Measurements from ENCODE around the gene MLF2.
"Not testable (repeated sequence)": the region's sequence is repeated elsewhere in the genome, so short reads cannot be mapped to it uniquely, and the experiment has no call there.

Gene MLF2

DNA sequence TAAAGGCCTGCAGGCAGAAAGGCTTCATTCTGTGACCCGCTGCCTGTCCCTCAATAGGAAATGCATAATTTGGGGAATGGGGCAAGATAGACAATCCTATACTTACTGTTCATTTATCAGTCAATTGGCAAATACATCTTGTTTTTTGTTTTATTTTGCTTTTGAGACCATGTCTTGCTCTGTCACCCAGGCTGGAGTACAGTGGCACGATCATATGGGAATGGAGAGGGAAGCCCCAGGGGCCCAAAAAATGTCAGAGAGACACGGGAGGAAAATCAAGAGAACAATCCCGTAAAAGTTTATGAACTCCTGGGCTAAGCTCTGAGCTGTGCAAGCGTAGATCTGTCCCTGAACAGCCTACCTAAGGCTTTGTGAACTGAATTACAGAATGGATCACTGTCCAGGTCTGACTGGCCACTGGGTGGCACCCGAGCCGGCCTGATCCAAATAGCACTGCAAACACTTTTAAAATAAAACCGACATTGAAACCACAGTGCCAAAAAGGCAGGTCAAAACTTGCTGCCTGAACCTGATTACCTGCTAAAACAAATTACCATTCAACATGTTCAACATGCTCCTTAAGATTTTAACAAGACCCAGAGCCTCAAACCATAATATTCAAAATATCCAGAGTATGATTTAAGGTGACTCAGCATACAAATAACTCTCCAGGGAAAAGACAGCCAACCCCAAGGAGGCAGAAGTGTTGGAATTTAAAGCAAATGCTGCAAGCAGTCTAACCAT is 17.3 kb downstream of the MLF2 start:
- peak; percentile 10 to 25 for DNase-seq (ENCODE audit: low read depth in 2 of 2)

DNA sequence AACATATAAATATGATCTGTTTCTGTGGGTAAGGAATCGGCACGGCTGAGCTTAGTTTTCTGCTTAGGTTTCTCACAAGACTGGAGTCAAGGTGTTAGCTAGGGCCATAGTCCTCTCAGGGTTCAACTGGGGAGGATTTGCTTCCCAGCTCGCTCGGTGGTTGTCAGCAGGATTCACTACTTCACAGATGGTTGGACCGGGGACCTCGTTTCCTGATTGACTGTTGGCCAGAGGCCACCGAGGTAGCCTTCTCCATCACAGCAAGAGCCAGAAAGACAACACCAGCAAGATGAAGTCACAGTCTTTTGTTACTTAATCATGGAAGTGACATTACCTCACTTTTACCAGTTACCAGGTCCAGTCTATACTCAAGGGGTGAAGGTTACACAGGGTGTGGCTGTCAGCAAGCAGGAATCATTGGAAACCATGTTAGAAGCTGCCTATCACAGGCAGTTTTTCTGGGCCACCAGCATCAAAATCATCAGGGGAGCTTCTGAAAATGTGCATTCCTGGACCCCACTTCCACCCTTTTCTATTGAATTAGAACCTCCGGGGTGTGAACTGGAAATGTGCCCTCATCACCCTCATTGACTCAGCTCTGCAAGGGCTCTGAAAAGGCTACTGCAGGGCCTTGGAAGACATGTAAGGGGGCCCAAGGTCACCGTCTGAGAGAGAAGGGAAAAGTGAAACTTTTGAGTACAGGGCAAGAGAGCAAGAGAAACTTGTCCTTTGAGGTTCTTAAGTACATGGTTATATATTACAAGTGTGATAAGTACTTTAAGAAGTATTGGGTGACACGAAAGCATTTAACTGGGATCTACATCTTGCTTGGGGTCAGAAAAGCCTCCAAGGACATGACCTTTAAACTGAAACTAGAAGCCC is 18.2 kb downstream of the MLF2 start:
- no peak for DNase-seq (ENCODE audit: low read depth in 2 of 2)

- no peak for DNase-seq (ENCODE audit: low read depth in 2 of 2)
Observed at GRCh38 chr12:6730169-6730568, 22.8 kb downstream of the MLF2 start.

DNA sequence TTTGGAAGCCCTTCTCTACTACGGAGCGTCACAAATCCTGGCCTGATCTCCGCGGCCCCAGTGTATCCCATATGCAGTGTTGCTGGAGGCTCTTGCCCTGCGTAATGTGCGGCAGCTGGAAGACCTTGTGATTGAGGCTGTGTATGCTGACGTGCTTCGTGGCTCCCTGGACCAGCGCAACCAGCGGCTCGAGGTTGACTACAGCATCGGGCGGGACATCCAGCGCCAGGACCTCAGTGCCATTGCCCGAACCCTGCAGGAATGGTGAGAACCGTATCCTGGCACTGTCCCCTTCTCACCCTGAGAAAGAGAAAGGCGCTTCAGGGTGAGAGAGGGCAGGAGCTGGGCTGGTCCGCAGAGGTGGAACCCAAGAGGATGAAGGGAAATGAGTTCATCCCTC is 23.8 kb downstream of the MLF2 start:
- DNase-seq (ENCODE audit: low read depth in 2 of 2): no peak

GRCh38 chr12:6725350-6725749 is 27.6 kb downstream of the MLF2 start:
- DNase-seq (ENCODE audit: low read depth in 2 of 2): no peak

DNA sequence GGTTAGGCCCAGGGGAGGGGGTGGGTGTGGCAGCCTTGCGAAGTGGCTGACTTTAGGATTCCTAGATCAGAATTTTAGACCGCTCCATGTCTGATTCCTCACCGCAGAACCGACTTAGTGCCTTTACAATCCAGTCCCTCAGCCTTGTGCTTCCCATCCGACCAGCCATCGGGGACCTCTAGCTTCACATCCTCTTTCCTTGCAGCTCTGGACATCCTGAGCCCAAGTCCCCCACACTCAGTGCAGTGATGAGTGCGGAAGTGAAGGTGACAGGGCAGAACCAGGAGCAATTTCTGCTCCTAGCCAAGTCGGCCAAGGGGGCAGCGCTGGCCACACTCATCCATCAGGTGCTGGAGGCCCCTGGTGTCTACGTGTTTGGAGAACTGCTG is 28.5 kb downstream of the MLF2 start:
- no peak for DNase-seq (ENCODE audit: low read depth in 2 of 2)

- DNase-seq (ENCODE audit: low read depth in 2 of 2): peak; percentile 94 to 97
Observed at GRCh38 chr12:6723607-6724408, 29.1 kb downstream of the MLF2 start, which contains the start of gene COPS7A. TSS of gene COPS7A (plus strand) at chr12:6724046. CDS start at chr12:6724657, 611 bp downstream.

DNA sequence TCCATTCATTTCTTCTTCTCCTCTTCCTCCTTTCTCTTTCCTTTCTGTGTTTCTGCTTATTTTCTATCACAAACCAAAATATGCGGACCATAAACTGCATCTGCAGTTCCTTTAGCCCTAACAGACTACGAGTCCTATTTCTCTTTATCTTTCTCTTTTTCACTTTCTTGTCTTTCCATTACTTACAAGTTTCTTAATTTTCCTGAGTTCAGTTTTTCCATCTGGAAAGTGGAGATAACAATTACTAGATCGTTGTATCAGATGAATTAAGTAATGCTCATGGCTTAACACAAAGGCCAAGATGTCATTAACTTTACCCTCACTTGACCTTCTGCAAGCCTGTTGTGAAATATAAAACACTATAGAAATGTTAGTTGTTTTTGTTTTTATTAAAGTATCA is 30.1 kb downstream of the MLF2 start:
- DNase-seq (ENCODE audit: low read depth in 2 of 2): no peak

DNA sequence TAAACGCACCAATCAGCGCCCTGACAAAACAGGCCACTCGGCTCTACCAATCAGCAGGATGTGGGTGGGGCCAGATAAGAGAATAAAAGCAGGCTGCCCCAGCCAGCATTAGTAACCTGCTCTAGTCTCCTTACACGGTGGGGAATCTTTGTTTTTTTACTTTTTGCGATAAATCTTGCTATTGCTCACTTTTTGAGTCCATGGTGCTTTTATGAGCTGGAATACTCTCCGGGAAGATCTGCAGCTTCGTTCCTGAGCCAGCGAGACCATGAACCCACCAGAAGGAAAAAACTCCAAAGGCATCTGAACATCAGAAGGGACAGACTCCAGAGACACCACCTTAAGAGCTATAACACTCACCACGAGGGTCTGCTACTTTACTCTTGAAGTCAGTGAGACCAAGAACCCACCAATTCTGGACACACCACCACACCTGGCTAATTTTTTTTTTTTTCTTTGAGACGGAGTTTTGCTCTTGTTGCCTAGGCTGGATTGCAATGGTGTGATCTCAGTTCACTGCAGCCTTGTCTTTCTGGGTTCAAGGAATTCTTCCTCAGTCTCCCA is 36.0 kb downstream of the MLF2 start:
- no peak for DNase-seq (ENCODE audit: low read depth in 2 of 2)

DNA sequence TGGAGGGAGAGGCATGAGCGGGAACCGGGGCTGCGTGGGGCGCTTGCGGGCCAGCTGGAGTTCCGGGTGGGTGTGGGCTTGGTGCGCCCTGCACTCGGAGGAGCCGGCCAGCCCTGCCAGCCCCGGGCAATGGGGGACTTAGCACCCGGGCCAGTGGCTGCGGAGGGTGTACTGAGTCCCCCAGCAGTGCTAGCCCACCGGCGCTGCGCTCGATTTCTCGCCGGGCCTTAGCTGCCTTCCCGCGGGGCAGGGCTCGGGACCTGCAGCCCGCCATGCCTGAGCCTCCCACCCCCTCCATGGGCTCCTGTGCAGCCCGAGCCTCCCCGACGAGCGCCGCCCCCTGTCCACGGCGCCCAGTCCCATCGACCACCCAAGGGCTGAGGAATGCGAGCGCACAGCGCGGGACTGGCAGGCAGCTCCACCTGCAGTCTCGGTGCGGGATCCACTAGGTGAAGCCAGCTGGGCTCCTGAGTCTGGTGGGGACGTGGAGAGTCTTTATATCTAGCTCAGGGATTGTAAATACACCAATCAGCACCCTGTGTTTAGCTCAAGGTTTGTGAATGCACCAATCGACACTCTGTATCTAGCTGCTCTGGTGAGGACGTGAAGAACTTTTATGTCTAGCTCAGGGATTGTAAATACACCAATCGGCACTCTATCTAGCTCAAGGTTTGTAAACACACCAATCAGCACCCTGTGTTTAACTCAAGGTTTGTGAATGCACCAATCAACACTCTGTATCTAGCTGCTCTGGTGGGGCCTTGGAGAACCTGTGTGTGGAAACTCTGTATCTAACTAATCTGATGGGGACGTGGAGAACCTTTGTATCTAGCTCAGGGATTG is 36.7 kb downstream of the MLF2 start:
- not testable (repeated sequence) for DNase-seq (ENCODE audit: low read depth in 2 of 2)

DNA sequence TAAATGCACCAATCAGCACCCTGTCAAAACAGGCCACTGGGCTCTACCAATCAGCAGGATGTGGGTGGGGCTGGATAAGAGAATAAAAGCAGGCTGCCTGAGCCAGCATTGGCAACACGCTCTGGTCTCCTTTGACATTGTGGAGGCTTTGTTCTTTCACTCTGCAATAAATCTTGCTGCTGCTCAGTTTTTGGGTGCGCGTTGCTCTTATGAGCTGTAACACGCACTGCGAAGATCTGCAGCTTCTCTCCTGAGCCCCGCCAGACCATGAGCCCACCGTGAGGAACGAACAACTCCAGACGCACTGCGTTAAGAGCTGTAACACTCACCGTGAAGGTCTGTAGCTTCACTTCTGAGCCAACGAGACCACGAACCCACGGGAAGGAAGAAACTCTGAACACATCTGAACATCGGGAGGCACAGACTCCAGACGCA is 44.0 kb downstream of the MLF2 start:
- DNase-seq (ENCODE audit: low read depth in 2 of 2): peak in 1 of 2 donors; percentile 21

DNA sequence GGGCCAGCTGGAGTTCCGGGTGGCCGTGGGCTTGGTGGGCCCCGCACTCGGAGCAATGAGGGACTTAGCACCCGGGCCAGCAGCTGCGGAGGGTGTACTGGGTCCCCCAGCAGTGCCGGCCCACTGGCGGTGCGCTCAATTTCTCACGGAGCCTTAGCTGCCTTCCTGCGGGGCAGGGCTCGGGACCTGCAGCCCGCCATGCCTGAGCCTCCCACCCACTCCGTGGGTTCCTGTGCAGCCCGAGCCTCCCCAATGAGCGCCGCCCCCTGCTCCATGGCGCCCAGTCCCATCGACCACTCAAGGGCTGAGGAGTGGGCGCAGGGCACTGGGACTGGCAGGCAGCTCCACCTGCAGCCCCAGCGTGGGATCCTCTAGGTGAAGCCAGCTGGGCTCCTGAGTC is 44.6 kb downstream of the MLF2 start:
- not testable (repeated sequence) for DNase-seq (ENCODE audit: low read depth in 2 of 2)

- no peak for DNase-seq (ENCODE audit: low read depth in 2 of 2)
Observed at GRCh38 chr12:6703631-6704030, 49.3 kb downstream of the MLF2 start.

DNA sequence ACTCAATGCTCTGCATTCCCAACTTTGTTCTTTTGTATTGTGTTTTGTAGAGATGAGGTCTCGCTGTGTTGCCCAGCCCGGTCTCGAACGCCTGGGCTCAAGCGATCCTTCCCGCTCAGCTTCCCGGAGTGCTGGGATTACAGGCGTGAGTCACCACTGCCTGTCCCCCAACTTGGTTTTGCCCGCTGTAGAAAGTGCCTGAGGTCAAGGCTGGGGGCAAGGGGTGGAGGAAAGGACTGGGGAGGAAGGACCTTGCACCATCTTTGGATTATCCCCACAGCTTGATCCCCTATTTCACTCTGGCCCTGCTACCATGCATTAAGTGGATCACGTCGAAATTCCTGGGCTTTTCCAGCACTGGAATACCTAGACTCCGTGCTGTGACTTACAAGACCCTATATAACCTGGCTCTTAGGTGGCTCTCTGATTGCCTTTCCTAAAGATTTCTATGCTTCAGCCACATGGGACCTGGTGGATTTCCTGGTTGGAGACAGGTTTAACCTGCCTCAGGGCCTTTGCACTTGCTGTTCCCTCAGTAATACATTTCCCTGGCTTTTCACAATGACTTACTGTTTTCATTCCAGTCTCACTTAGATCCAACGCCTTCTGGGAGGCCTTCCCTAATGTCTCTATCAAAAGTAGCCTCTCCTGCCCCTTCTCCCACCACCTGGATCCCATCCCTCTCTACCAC is 51.7 kb downstream of the MLF2 start:
- no peak for DNase-seq (ENCODE audit: low read depth in 2 of 2)

- peak in 1 of 2 donors; percentile 37 for DNase-seq (ENCODE audit: low read depth in 2 of 2)
Observed at GRCh38 chr12:6700646-6701051, 52.3 kb downstream of the MLF2 start, which contains the start of gene PIANP. TSS of gene PIANP (minus strand) at chr12:6700815. CDS start at chr12:6698061, 2,754 bp downstream.

- no peak for DNase-seq (ENCODE audit: low read depth in 2 of 2)
Observed at GRCh38 chr12:6699989-6700645, 52.8 kb downstream of the MLF2 start.

DNA sequence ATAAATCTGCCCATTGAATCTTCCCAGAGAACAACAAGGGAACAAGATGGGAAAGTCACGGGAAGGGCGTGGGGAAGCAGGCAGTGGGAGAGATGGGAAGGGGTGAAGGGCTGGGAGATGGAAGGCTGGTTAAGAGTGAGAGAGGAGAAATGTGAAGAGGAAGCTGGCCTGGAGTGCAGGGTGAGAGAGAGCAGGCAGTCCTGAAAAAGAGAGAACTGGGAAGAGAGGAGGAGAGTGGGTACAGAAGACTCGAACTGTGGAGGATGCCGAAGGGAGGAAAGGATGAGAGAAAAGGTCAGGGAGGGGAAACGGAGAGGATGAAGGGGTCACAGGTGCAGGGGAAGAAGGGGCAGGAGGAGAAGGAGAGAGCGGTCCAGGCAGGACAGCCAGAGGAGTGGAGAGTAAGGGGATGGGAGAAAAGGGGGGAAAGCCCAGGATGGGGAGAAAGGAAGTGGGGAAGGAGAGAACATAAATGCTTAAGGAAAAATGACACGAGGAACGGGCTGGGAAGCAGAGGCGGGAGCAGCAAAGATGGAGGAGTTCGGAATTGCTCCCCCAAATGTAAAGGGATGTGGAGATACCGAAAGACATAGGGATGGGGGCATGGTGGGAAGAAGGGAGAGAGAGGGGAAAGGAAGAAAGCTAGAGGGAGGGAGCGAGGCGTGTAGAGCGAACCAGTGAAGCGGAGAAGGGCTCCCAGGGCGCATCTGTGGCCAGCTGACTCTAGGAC is 53.5 kb downstream of the MLF2 start:
- no peak for DNase-seq (ENCODE audit: low read depth in 2 of 2)

DNA sequence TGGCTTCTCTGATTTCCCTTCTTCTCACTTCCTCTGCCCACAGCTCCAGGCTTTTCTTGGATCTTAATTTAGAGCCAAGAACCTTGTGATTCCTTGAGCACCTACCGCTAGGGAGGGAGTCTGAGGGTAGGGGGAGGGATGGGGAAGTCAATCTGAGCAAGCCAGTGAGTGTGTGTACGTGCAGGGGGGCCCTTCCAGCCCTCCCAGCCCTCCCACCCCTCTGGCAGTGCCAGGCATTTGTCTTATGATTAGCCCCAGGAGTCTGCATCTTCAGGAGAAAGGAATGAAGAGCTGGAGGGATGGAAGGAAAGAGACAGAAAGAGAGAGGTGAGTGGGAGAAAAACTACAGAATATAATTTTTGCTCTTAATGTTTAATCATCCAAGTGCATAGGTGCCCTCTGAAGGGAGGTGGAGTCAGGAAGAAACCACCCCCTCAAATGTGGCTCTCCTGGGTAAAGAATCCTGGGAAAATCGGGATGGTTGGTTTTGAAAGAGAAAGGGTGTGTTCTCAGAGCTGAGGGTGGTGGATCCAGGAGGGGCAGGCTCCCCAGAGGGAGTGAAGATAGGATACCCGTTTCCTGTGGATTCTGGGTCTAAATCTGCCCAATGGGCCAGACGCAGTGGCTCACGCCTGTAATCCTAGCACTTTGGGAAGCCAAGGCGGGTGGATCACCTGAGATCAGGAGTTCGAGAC is 54.4 kb downstream of the MLF2 start:
- no peak for DNase-seq (ENCODE audit: low read depth in 2 of 2)

Data from stimulated activated CD4-positive, alpha-beta T cell treated with anti-CD3 and anti-CD28 coated beads, Interleukin-15, amount 100 ng/mL, for 48 hours (primary cell).